ENCODE data around the gene MED10. TPM values are rescaled to one million over a fixed set of nuclear protein-coding genes. Genes with fewer than 3 reads are reported as not detected.

Gene MED10
- total RNA-seq, 1 experiment from 2014 or later, result 19.6 TPM

- DNase-seq, result no peak
- H4K20me1 ChIP-seq (ENCODE audit: insufficient read depth, low read depth, low read length), result no peaks in the 10 kb centered on the region
- no peak overlapping the region for H3K27ac ChIP-seq (ENCODE audit: low read length)
- H3K79me2 ChIP-seq (ENCODE audit: low read length), result no peaks in the 10 kb centered on the region
- H3K9me2 ChIP-seq (replicated peaks; ENCODE audit: insufficient read depth, low read length), result no peaks in the 10 kb centered on the region
- H3K27me3 ChIP-seq (ENCODE audit: low read length), result no peaks in the 10 kb centered on the region
- H3K9me3 ChIP-seq (ENCODE audit: low read length), result no peaks in the 10 kb centered on the region
- H3K9ac ChIP-seq (ENCODE audit: low read length), result no peak overlapping the region
- no peak overlapping the region for H2AFZ ChIP-seq (ENCODE audit: low read length)
- H3K4me3 ChIP-seq (ENCODE audit: low read length), result no peak overlapping the region
- no peaks in the 10 kb centered on the region for H3K36me3 ChIP-seq (ENCODE audit: insufficient read depth, low read length)
- no peaks in the 10 kb centered on the region for H3K4me1 ChIP-seq (ENCODE audit: low read length)
- no peak overlapping the region for H3K4me2 ChIP-seq (ENCODE audit: low read depth, low read length, poor library complexity, severe bottlenecking)
Measured at GRCh38 chr5:6326776-6327175, 51.6 kb downstream of the MED10 start.

- no peak overlapping the region for H2AFZ ChIP-seq (ENCODE audit: low read length)
- no peak overlapping the region for H3K27ac ChIP-seq (ENCODE audit: low read length)
- H4K20me1 ChIP-seq (ENCODE audit: insufficient read depth, low read depth, low read length), result no peaks in the 10 kb centered on the region
- H3K79me2 ChIP-seq (ENCODE audit: low read length), result no peaks in the 10 kb centered on the region
- no peaks in the 10 kb centered on the region for H3K36me3 ChIP-seq (ENCODE audit: insufficient read depth, low read length)
- H3K9me2 ChIP-seq (replicated peaks; ENCODE audit: insufficient read depth, low read length), result no peaks in the 10 kb centered on the region
- no peak overlapping the region for H3K4me2 ChIP-seq (ENCODE audit: low read depth, low read length, poor library complexity, severe bottlenecking)
- H3K4me1 ChIP-seq (ENCODE audit: low read length), result no peaks in the 10 kb centered on the region
- H3K9ac ChIP-seq (ENCODE audit: low read length), result no peak overlapping the region
- H3K4me3 ChIP-seq (ENCODE audit: low read length), result no peak overlapping the region
- no peaks in the 10 kb centered on the region for H3K9me3 ChIP-seq (ENCODE audit: low read length)
- no peaks in the 10 kb centered on the region for H3K27me3 ChIP-seq (ENCODE audit: low read length)
- no peak for DNase-seq
Measured at GRCh38 chr5:6322163-6322713, 56.1 kb downstream of the MED10 start.

Other genes with a start within 250 kb of the MED10 start
- gene UBE2QL1, start 70.3 kb upstream of the MED10 start, total RNA-seq (2014; rRNA removed; shearing (Covaris generic); ENCODE audit: low replicate concordance), result not detected in 2 replicates